GM19043 (cell line): Measurements from ENCODE around the gene URGCP.
"Not testable (repeated sequence)": the region's sequence is repeated elsewhere in the genome, so short reads cannot be mapped to it uniquely, and the experiment has no call there.

Experiments used
- ATAC-seq: cut with Tn5 transposase; IDR thresholded peaks from one replicate; pipeline ENCODE4 v1.9.1; 2021; ENCODE audit warnings: low read depth; ENCODE audit not compliant: unreplicated experiment

Gene URGCP

DNA sequence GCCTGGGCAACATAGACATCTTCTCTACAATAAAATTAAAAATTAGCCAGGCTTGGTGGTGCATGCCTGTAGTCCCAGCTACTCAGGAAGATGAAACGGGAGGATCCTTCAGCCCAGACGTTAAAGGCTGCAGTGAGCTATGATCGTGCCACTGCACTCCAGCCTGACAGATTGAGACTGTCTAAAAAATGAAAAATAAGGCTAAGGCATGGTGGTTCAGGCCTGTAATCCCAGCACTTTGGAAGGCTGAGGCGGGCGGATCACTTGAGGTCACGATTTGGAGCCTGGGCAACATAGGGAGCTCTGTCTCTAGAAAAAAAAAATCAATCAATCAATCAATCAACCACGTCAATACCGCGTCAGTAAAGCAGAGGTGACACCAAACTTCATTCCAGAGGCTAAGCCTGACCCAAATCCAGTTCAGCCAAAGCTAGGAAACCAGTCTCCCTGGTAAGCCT is 68.2 kb downstream of the URGCP start:
- ATAC-seq: no peak

GRCh38 chr7:43834463-43835251 is 71.7 kb downstream of the URGCP start:
- ATAC-seq: no peak

- ATAC-seq: not testable (repeated sequence)
Measured at GRCh38 chr7:43830917-43831316, 75.5 kb downstream of the URGCP start.
